T-cell (primary cell): ENCODE results near the gene P2RY12. TPM values are rescaled to one million over a fixed set of nuclear protein-coding genes. Genes with fewer than 3 reads are reported as not detected.

Source experiments
- ATAC-seq, 4 experiments: fragments of 200-7000 bp in 3 of 4; fragments of 150-1000 bp in 1 of 4; cut with Tn5 transposase; replicated peaks in 1 of 4; 1 replicate in 3 of 4; 2 replicates in 1 of 4; pipeline ENCODE4 v1.10.0; 2021; ENCODE audit warnings: moderate library complexity in 3 of 4, mild to moderate bottlenecking in 2 of 4, moderate number of reproducible peaks in 1 of 4
- CTCF ChIA-PET, 2 donors: fragments of 300-600 bp; sonication (Branson Sonifier 250); formaldehyde crosslinking; loops; one replicate each; lab custom pipeline; 2022; ENCODE audit warnings: antibody characterized with exemption in 2 of 2; lab: Charles Lee
- POLR2A ChIA-PET, 2 donors: fragments of 300-600 bp; sonication (Branson Sonifier 250); formaldehyde crosslinking; loops; one replicate each; lab custom pipeline; 2022; ENCODE audit warnings: antibody characterized with exemption in 2 of 2; lab: Charles Lee
- DNase-seq, 35 experiments: peaks; one replicate each; pipeline versions ENCODE4 v3.0.0 to v3.0.0-alpha.2; 2013 to 2023
- H3K27ac ChIP-seq: one replicate; pipeline ENCODE4 v1.5.1; 2013; ENCODE audit warnings: low read length
- H3K27me3 ChIP-seq, 2 experiments: replicated peaks in 1 of 2; 1 replicate in 1 of 2; 2 replicates in 1 of 2; pipeline versions ENCODE4 v1.6.1 to v1.7.0; 2013; ENCODE audit warnings: low read length in 1 of 2, mixed read lengths in 1 of 2; ENCODE audit not compliant: control insufficient read depth in 2 of 2, insufficient read depth in 2 of 2; ENCODE audit errors: extremely low read depth in 1 of 2
- H3K36me3 ChIP-seq, 2 donors: 1 replicate in 1 of 2; 2 replicates in 1 of 2; pipeline versions ENCODE4 v1.6.1 to v1.7.0; 2013; ENCODE audit warnings: low read length in 1 of 2; ENCODE audit not compliant: control insufficient read depth in 2 of 2, insufficient read depth in 1 of 2; ENCODE audit errors: extremely low read depth in 1 of 2
- H3K4me1 ChIP-seq, 2 experiments: 1 replicate in 1 of 2; 2 replicates in 1 of 2; pipeline versions ENCODE4 v1.6.1 to v1.7.0; 2013; ENCODE audit warnings: low read length in 2 of 2, mixed read lengths in 1 of 2; ENCODE audit not compliant: insufficient read depth in 2 of 2, control insufficient read depth in 1 of 2; ENCODE audit errors: extremely low read depth in 1 of 2
- H3K4me3 ChIP-seq, 2 donors: 1 replicate in 1 of 2; 2 replicates in 1 of 2; pipeline versions ENCODE4 v1.5.1 to v1.7.0; 2013; ENCODE audit warnings: mild to moderate bottlenecking in 2 of 2, low read length in 1 of 2, moderate library complexity in 1 of 2; ENCODE audit not compliant: control insufficient read depth in 1 of 2; ENCODE audit errors: extremely low read depth in 1 of 2
- H3K9me3 ChIP-seq: 2 replicates; pipeline ENCODE4 v1.7.0; 2013
- H3K27ac Mint-ChIP-seq, 2 donors: one replicate each; pipeline ENCODE4 v1.8.0; 2020 to 2021; ENCODE audit warnings: mild to moderate bottlenecking in 2 of 2, mixed read lengths in 2 of 2
- H3K27me3 Mint-ChIP-seq, 2 donors: one replicate each; pipeline ENCODE4 v1.8.0; 2021 to 2022; ENCODE audit warnings: mixed read lengths in 2 of 2
- H3K36me3 Mint-ChIP-seq: one replicate; pipeline ENCODE4 v1.8.0; 2021; ENCODE audit warnings: mixed read lengths
- H3K4me1 Mint-ChIP-seq, 3 donors: one replicate each; pipeline ENCODE4 v1.8.0; 2020 to 2022; ENCODE audit warnings: mixed read lengths in 3 of 3, mild to moderate bottlenecking in 1 of 3
- H3K4me3 Mint-ChIP-seq, 3 donors: one replicate each; pipeline ENCODE4 v1.8.0; 2020 to 2022; ENCODE audit warnings: mild to moderate bottlenecking in 3 of 3, mixed read lengths in 3 of 3, moderate library complexity in 3 of 3
- H3K9me3 Mint-ChIP-seq, 3 donors: one replicate each; pipeline ENCODE4 v1.8.0; 2020 to 2022; ENCODE audit warnings: mixed read lengths in 3 of 3
- WGBS: methylation state at CpG from one replicate; pipeline ENCODE4 v1.1.5; 2013; ENCODE audit warnings: missing lambda C conversion rate; ENCODE audit not compliant: insufficient coverage; 5-methylcytosine and 5-hydroxymethylcytosine counted together
- total RNA-seq, 35 experiments: library from RNA in 6 of 35; stranded (reverse) in 6 of 35; fragments of 120-200 nt in 1 of 35; gene quantifications; one replicate each; pipeline versions ENCODE4 v1.2.1 to v1.2.4 and lab custom pipeline; 2013 to 2026

P2RY12 gene
- total RNA-seq, 5 donors from 2014 or later (not counting 1 experiment from before 2014, with no cell fraction given) = 0.51 TPM; not detected in 4

- H3K36me3 ChIP-seq = no peaks in the 10 kb centered on the region
- H3K27ac Mint-ChIP-seq = no peak overlapping the region
- DNase-seq (no peak), ATAC-seq (no peak)
- no peaks in the 10 kb centered on the region for H3K36me3 Mint-ChIP-seq
- ChIA-PET CTCF (no interaction called here), POLR2A (no interaction called here)
- peaks cover 0 to 5% (median 4%) of the 10 kb centered on the region in 3 donors for H3K4me1 Mint-ChIP-seq
- H3K4me3 Mint-ChIP-seq = no peak overlapping the region
- no peaks in the 10 kb centered on the region for H3K27me3 ChIP-seq
- no peak overlapping the region for H3K4me3 ChIP-seq
- H3K27ac ChIP-seq = no peak overlapping the region
- no peaks in the 10 kb centered on the region for H3K9me3 ChIP-seq
- H3K27me3 Mint-ChIP-seq = no peaks in the 10 kb centered on the region
- H3K9me3 Mint-ChIP-seq = no peaks in the 10 kb centered on the region
- no peaks in the 10 kb centered on the region for H3K4me1 ChIP-seq
- no CpG with 5 or more reads among the region's 5 CpGs for WGBS
Measured at GRCh38 chr3:151314593-151314992, 70.0 kb downstream of the P2RY12 start.

- CTCF ChIA-PET = no interaction called here
- no peak for ATAC-seq
- peaks cover 0 to 5% (median 4%) of the 10 kb centered on the region in 3 donors for H3K4me1 Mint-ChIP-seq
Measured at GRCh38 chr3:151314137-151314536, 70.4 kb downstream of the P2RY12 start.

DNA sequence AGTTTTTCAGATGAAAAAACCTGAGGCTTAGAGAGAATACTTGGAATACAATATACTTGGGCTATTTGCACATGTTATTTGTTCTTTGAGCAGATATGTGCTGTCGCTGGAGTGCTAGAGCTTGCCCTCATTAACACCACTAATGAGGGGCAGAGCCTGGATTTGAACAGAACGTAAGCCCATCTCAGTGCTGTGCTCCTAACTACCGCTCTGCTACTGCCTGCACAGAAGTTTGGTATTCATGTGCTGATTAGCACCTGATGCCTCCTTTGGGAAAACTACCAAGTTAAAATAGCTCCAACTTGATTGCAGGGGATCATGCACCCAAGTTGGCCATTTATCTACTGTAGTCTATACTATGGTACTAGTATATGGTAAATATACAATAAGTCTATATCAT is 71.6 kb downstream of the P2RY12 start:
- no peak overlapping the region for H3K27ac ChIP-seq
- no peak for DNase-seq
- ChIA-PET CTCF (interaction anchor here in 1 of 2 donors (0.6 kb wide), 1 partner anchor 110 kb away, joined by 3 read pairs; the partner anchor contains the start of gene GPR171), POLR2A (no interaction called here)
- Mint-ChIP-seq H3K36me3 (no peaks in the 10 kb centered on the region), H3K9me3 (no peaks in the 10 kb centered on the region), H3K27ac (no peak overlapping the region), H3K4me3 (no peak overlapping the region), H3K27me3 (no peaks in the 10 kb centered on the region), H3K4me1 (peaks cover 0 to 5% (median 4%) of the 10 kb centered on the region in 3 donors)
- no peak overlapping the region for H3K4me3 ChIP-seq
- ATAC-seq = no peak
- no CpG with 5 or more reads among the region's 3 CpGs for WGBS
- no peaks in the 10 kb centered on the region for H3K27me3 ChIP-seq
- H3K9me3 ChIP-seq = no peaks in the 10 kb centered on the region
- no peaks in the 10 kb centered on the region for H3K4me1 ChIP-seq
- no peaks in the 10 kb centered on the region for H3K36me3 ChIP-seq

More at GRCh38 chr3:151314137-151314536, 70.4 kb downstream of the P2RY12 start:
- no peaks in the 10 kb centered on the region for H3K27me3 ChIP-seq
- no CpG with 5 or more reads among the region's 2 CpGs for WGBS
- no peak overlapping the region for H3K27ac Mint-ChIP-seq
- no peak overlapping the region for H3K4me3 ChIP-seq
- no peaks in the 10 kb centered on the region for H3K36me3 Mint-ChIP-seq
- POLR2A ChIA-PET = no interaction called here
- no peaks in the 10 kb centered on the region for H3K4me1 ChIP-seq
- H3K36me3 ChIP-seq = no peaks in the 10 kb centered on the region
- no peak overlapping the region for H3K27ac ChIP-seq
- no peaks in the 10 kb centered on the region for H3K9me3 ChIP-seq
- DNase-seq = no peak
- no peaks in the 10 kb centered on the region for H3K9me3 Mint-ChIP-seq
- no peak overlapping the region for H3K4me3 Mint-ChIP-seq
- no peaks in the 10 kb centered on the region for H3K27me3 Mint-ChIP-seq

DNA sequence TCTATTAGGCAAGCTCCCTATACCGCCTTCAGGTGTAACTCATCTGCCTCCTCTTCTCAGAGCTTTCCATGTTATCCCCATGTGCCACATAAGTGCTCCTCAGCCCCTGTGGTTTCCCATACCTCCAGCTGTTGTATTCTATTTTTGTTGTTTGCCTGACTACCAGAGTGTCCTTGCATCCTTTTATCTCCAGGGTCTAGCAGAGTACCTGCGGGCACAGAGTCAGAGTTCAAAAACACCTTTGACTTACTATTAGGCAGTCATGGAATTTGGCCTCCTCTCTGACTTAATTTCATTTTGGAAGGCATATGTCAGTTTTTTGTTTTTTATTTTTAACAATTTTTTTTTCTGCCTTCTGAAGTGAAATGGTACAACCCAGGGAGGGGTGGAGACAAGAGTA is 75.0 kb downstream of the P2RY12 start:
- ChIA-PET CTCF (no interaction called here), POLR2A (no interaction called here)
- Mint-ChIP-seq H3K4me1 (peaks cover 0 to 16% (median 8%) of the 10 kb centered on the region in 3 donors), H3K27ac (no peak overlapping the region), H3K36me3 (no peaks in the 10 kb centered on the region), H3K27me3 (no peaks in the 10 kb centered on the region), H3K9me3 (no peaks in the 10 kb centered on the region), H3K4me3 (no peak overlapping the region)
- DNase-seq (no peak), ATAC-seq (no peak)
- 100% methylated on average over 1 of the region's 2 CpGs for WGBS
- Histone ChIP-seq H3K4me1 (no peaks in the 10 kb centered on the region), H3K27me3 (no peaks in the 10 kb centered on the region), H3K27ac (no peak overlapping the region), H3K36me3 (no peaks in the 10 kb centered on the region), H3K4me3 (no peak overlapping the region), H3K9me3 (no peaks in the 10 kb centered on the region)

GRCh38 chr3:151307583-151308488 is 76.7 kb downstream of the P2RY12 start:
- DNase-seq (no peak), ATAC-seq (no peak)
- Mint-ChIP-seq H3K27me3 (peaks cover 5 to 8% of the 10 kb centered on the region in 2 donors), H3K9me3 (no peaks in the 10 kb centered on the region), H3K4me3 (no peak overlapping the region), H3K27ac (no peak overlapping the region), H3K4me1 (peaks cover 0 to 16% (median 8%) of the 10 kb centered on the region in 3 donors), H3K36me3 (no peaks in the 10 kb centered on the region)
- Histone ChIP-seq H3K27ac (no peak overlapping the region), H3K4me1 (no peaks in the 10 kb centered on the region), H3K9me3 (no peaks in the 10 kb centered on the region), H3K27me3 (no peaks in the 10 kb centered on the region), H3K4me3 (no peak overlapping the region), H3K36me3 (no peaks in the 10 kb centered on the region)
- ChIA-PET CTCF (interaction anchor here (0.6 to 0.7 kb wide), 2 partner anchors 77 to 140 kb away, joined by 3 to 5 read pairs; no protein-coding TSS in a partner anchor), POLR2A (interaction anchor here in 1 of 2 donors (0.7 kb wide), 1 partner anchor 1866 kb away, joined by 3 read pairs; no protein-coding TSS in a partner anchor)
- WGBS = no CpG with 5 or more reads among the region's 1 CpG

- Mint-ChIP-seq H3K4me1 (peaks cover 0 to 16% (median 8%) of the 10 kb centered on the region in 3 donors), H3K9me3 (no peaks in the 10 kb centered on the region), H3K27me3 (peaks cover 8 to 11% of the 10 kb centered on the region in 2 donors), H3K36me3 (no peaks in the 10 kb centered on the region), H3K27ac (no peak overlapping the region), H3K4me3 (no peak overlapping the region)
- ATAC-seq (no peak), DNase-seq (no peak)
- ChIA-PET POLR2A (interaction anchor here in 1 of 2 donors (0.6 kb wide), 1 partner anchor 106 kb away, joined by 3 read pairs; no protein-coding TSS in a partner anchor), CTCF (interaction anchor here (0.6 to 0.7 kb wide), 2 partner anchors 140 to 155 kb away, joined by 3 read pairs; no protein-coding TSS in a partner anchor)
- H3K4me1 ChIP-seq = no peaks in the 10 kb centered on the region
- no peaks in the 10 kb centered on the region for H3K27me3 ChIP-seq
- H3K36me3 ChIP-seq = no peaks in the 10 kb centered on the region
- no peak overlapping the region for H3K4me3 ChIP-seq
- no peak overlapping the region for H3K27ac ChIP-seq
- no peaks in the 10 kb centered on the region for H3K9me3 ChIP-seq
Measured at GRCh38 chr3:151307131-151307530, 77.4 kb downstream of the P2RY12 start.
